Vagina (tissue), 2 donors: ENCODE measurements around the gene AMFR. TPM values are rescaled to one million over a fixed set of nuclear protein-coding genes. Genes with fewer than 3 reads are reported as not detected.

ENCODE experiments used
- DNase-seq, 2 donors: peaks; one replicate each; pipeline ENCODE4 v3.0.0-alpha.2; 2017; ENCODE audit errors: extremely low spot score in 2 of 2
- H3K27ac ChIP-seq: fragments of 200-600 bp; sonication (generic); one replicate; pipeline ENCODE4 v1.5.1; 2019
- H3K27me3 ChIP-seq: fragments of 200-600 bp; sonication (generic); one replicate; pipeline ENCODE4 v1.5.1; 2019
- H3K36me3 ChIP-seq, 2 donors: fragments of 200-600 bp; sonication (generic); one replicate each; pipeline ENCODE4 v1.5.1; 2017 to 2019
- H3K4me1 ChIP-seq: fragments of 200-600 bp; sonication (generic); one replicate; pipeline ENCODE4 v1.5.1; 2019
- H3K4me3 ChIP-seq, 2 donors: fragments of 200-600 bp; sonication (generic); 1 replicate in 1 of 2; 2 replicates in 1 of 2; pipeline ENCODE4 v1.5.1; 2016 to 2019
- H3K9me3 ChIP-seq: fragments of 200-600 bp; sonication (generic); one replicate; pipeline ENCODE4 v1.5.1; 2019
- CTCF ChIP-seq, 3 experiments: fragments of 450-650 bp in 2 of 3; fragments of 200-600 bp in 1 of 3; sonication (generic) in 1 of 3; IDR thresholded peaks; one replicate each; pipeline ENCODE4 v1.5.1; 2017 to 2019; ENCODE audit warnings: antibody characterized with exemption in 3 of 3, mild to moderate bottlenecking in 2 of 3, moderate library complexity in 2 of 3
- POLR2A ChIP-seq, 2 donors: fragments of 450-650 bp; IDR thresholded peaks; one replicate each; pipeline ENCODE4 v1.6.1; 2017; ENCODE audit warnings: antibody characterized with exemption in 2 of 2, mild to moderate bottlenecking in 2 of 2, moderate library complexity in 2 of 2
- POLR2AphosphoS5 ChIP-seq, 2 donors: sonication (generic); formaldehyde crosslinking; IDR thresholded peaks; one replicate each; pipeline ENCODE4 v1.9.0; 2017; ENCODE audit warnings: antibody characterized with exemption in 2 of 2, mild to moderate bottlenecking in 2 of 2, low read depth in 1 of 2; ENCODE audit not compliant: insufficient read depth in 1 of 2
- intact Hi-C: fragments of 100-400 bp; cut with DNase I; formaldehyde crosslinking; loops from one replicate; pipeline ENCODE4 v1.15.1; 2023
- total RNA-seq: library from RNA; depleted of rRNA; stranded (reverse); fragments of >200 nt; gene quantifications from one replicate; pipeline ENCODE4 v1.2.3, GENCODE V29; 2016

The AMFR gene
- total RNA-seq, 1 donor from 2014 or later = 132 TPM

GRCh38 chr16:56325956-56326355 lies 99.4 kb downstream of the AMFR start:
- no peaks in the 10 kb centered on the region for H3K27me3 ChIP-seq
- intact Hi-C loops = no loop called here
- TF ChIP-seq POLR2AphosphoS5 (IDR thresholded peaks at IDR 0.05; ENCODE audit: insufficient read depth in 1 of 2, low read depth in 1 of 2) (no peak), POLR2A (IDR thresholded peaks at IDR 0.05) (no peak), CTCF (IDR thresholded peaks at IDR 0.05) (no peak)
- H3K4me3 ChIP-seq = no peak overlapping the region
- no peak for DNase-seq
- no peaks in the 10 kb centered on the region for H3K36me3 ChIP-seq
- no peak overlapping the region for H3K27ac ChIP-seq
- no peaks in the 10 kb centered on the region for H3K4me1 ChIP-seq
- H3K9me3 ChIP-seq = no peaks in the 10 kb centered on the region

GRCh38 chr16:56324406-56324805 lies 100.9 kb downstream of the AMFR start:
- H3K9me3 ChIP-seq = no peaks in the 10 kb centered on the region
- DNase-seq = no peak
- H3K36me3 ChIP-seq = no peaks in the 10 kb centered on the region
- H3K27me3 ChIP-seq = no peaks in the 10 kb centered on the region
- intact Hi-C loops = no loop called here
- TF ChIP-seq POLR2AphosphoS5 (IDR thresholded peaks at IDR 0.05; ENCODE audit: insufficient read depth in 1 of 2, low read depth in 1 of 2) (no peak), CTCF (IDR thresholded peaks at IDR 0.05) (no peak), POLR2A (IDR thresholded peaks at IDR 0.05) (no peak)
- no peak overlapping the region for H3K27ac ChIP-seq
- H3K4me3 ChIP-seq = no peak overlapping the region
- H3K4me1 ChIP-seq = no peaks in the 10 kb centered on the region

GRCh38 chr16:56321571-56321970 lies 103.8 kb downstream of the AMFR start:
- Histone ChIP-seq H3K4me3 (no peak overlapping the region), H3K27ac (no peak overlapping the region), H3K4me1 (peaks cover 11% of the 10 kb centered on the region), H3K9me3 (no peaks in the 10 kb centered on the region), H3K36me3 (no peaks in the 10 kb centered on the region), H3K27me3 (no peaks in the 10 kb centered on the region)
- intact Hi-C loops = no loop called here
- TF ChIP-seq CTCF (IDR thresholded peaks at IDR 0.05) (no peak), POLR2A (IDR thresholded peaks at IDR 0.05) (no peak), POLR2AphosphoS5 (IDR thresholded peaks at IDR 0.05; ENCODE audit: insufficient read depth in 1 of 2, low read depth in 1 of 2) (no peak)
- DNase-seq = no peak

GRCh38 chr16:56320811-56321558 lies 104.4 kb downstream of the AMFR start:
- intact Hi-C loops = no loop called here
- TF ChIP-seq CTCF (IDR thresholded peaks at IDR 0.05) (no peak), POLR2A (IDR thresholded peaks at IDR 0.05) (no peak), POLR2AphosphoS5 (IDR thresholded peaks at IDR 0.05; ENCODE audit: insufficient read depth in 1 of 2, low read depth in 1 of 2) (no peak)

GRCh38 chr16:56320056-56320455 lies 105.3 kb downstream of the AMFR start:
- no peak overlapping the region for H3K4me3 ChIP-seq
- H3K9me3 ChIP-seq = no peaks in the 10 kb centered on the region
- no peaks in the 10 kb centered on the region for H3K27me3 ChIP-seq
- H3K27ac ChIP-seq = no peak overlapping the region
- TF ChIP-seq POLR2A (IDR thresholded peaks at IDR 0.05) = no peak
- intact Hi-C loops = no loop called here
- no peaks in the 10 kb centered on the region for H3K36me3 ChIP-seq
- H3K4me1 ChIP-seq = peaks cover 11% of the 10 kb centered on the region
- DNase-seq = no peak

More at GRCh38 chr16:56320811-56321558, 104.4 kb downstream of the AMFR start:
- H3K4me3 ChIP-seq = no peak overlapping the region
- no peaks in the 10 kb centered on the region for H3K36me3 ChIP-seq
- peaks cover 11% of the 10 kb centered on the region for H3K4me1 ChIP-seq
- H3K27me3 ChIP-seq = no peaks in the 10 kb centered on the region
- no peak for DNase-seq
- no peaks in the 10 kb centered on the region for H3K9me3 ChIP-seq
- H3K27ac ChIP-seq = no peak overlapping the region
